Esophagus squamous epithelium (tissue), 4 donors: ENCODE results near the gene MAP3K8.

Experiments
- CTCF ChIP-seq, 6 experiments: fragments of 450-650 bp in 4 of 6; fragments of 200-600 bp in 2 of 6; sonication (generic) in 2 of 6; IDR thresholded peaks; one replicate each; pipeline ENCODE4 v1.5.1; 2016 to 2019; ENCODE audit warnings: antibody characterized with exemption in 6 of 6, mild to moderate bottlenecking in 4 of 6, moderate library complexity in 4 of 6
- POLR2A ChIP-seq, 4 donors: fragments of 450-650 bp; IDR thresholded peaks; one replicate each; pipeline ENCODE4 v1.6.1; 2017; ENCODE audit warnings: antibody characterized with exemption in 4 of 4, mild to moderate bottlenecking in 4 of 4, moderate library complexity in 3 of 4

DNA sequence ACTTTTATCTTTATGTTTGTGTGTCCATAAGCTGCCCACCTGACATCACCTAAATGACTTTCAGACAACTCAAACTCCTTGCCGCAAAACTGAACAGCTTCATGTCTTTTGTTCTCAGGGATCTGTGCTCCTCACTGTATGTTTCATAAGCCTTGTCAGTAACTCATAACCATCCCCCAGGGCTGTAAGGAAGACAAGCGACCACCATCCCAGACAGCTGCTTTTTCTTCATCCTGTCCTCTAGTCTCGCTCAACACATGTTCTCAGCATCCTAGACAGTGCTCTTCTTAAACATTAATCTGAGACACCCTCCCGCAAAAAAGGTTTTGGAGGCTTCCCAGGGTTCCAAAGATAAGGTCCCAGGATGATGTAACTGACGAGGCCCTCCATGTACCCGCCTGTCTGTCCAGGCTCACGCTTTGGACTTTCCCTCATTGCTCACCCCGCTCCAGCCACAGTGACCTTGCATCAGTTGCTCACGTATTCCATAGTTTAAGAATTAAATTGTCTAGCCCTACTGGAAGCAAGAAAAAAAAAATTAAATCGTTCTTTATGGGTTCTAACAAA lies 69.8 kb downstream of the MAP3K8 start:
- TF ChIP-seq CTCF (IDR thresholded peaks at IDR 0.05): no peak
- TF ChIP-seq POLR2A (IDR thresholded peaks at IDR 0.05): no peak
